PC-9 (cell line): ENCODE measurements around the gene OTUD7B. TPM values are rescaled to one million over a fixed set of nuclear protein-coding genes. Genes with fewer than 3 reads are reported as not detected.

Source experiments
- BruUV-seq: library from RNA; stranded (reverse); fragments of 400-500 nt; replicated peaks from 2 replicates; lab custom pipeline; 2021; lab: Mats Ljungman, UMichigan
- CTCF ChIA-PET: fragments of 300-600 bp; sonication (Branson Sonifier 250); formaldehyde crosslinking; loops from one replicate; lab custom pipeline; 2022; ENCODE audit warnings: antibody characterized with exemption; lab: Charles Lee
- POLR2A ChIA-PET: fragments of 300-600 bp; sonication (Branson Sonifier 250); formaldehyde crosslinking; loops from one replicate; lab custom pipeline; 2022; ENCODE audit warnings: antibody characterized with exemption; ENCODE audit not compliant: unreplicated experiment; lab: Charles Lee
- DNase-seq, 2 experiments: peaks; one replicate each; pipeline versions ENCODE4 v3.0.0 to v3.0.0-alpha.2; 2015 to 2022; ENCODE audit warnings: mixed read lengths in 1 of 2
- H2AFZ ChIP-seq: fragments of 200-600 bp; sonication (generic); 2 replicates; pipeline ENCODE4 v1.8.1; 2017; ENCODE audit warnings: antibody characterized with exemption
- H3F3A ChIP-seq: fragments of 200-600 bp; sonication (generic); 2 replicates; pipeline ENCODE4 v1.8.1; 2017; ENCODE audit warnings: antibody characterized with exemption, mild to moderate bottlenecking, low read depth; ENCODE audit not compliant: insufficient read depth
- H3K27ac ChIP-seq: fragments of 200-600 bp; sonication (generic); 2 replicates; pipeline ENCODE4 v1.6.1; 2016; ENCODE audit warnings: mixed run types
- H3K27me3 ChIP-seq: fragments of 200-600 bp; sonication (generic); 2 replicates; pipeline ENCODE4 v1.6.1; 2016; ENCODE audit warnings: low read depth, mixed run types; ENCODE audit not compliant: insufficient read depth
- H3K36me3 ChIP-seq: fragments of 200-600 bp; sonication (generic); 2 replicates; pipeline ENCODE4 v1.6.1; 2016; ENCODE audit warnings: low read depth, mixed run types
- H3K4me1 ChIP-seq: fragments of 200-600 bp; sonication (generic); replicated peaks from 2 replicates; pipeline ENCODE4 v1.6.1; 2016; ENCODE audit warnings: mixed run types; ENCODE audit not compliant: insufficient read depth
- H3K4me2 ChIP-seq: fragments of 200-600 bp; sonication (generic); 2 replicates; pipeline ENCODE4 v1.6.1; 2017; ENCODE audit warnings: mixed run types
- H3K4me3 ChIP-seq: fragments of 200-600 bp; sonication (generic); 2 replicates; pipeline ENCODE4 v1.6.1; 2016; ENCODE audit warnings: mixed run types
- H3K79me2 ChIP-seq: fragments of 200-600 bp; sonication (generic); 2 replicates; pipeline ENCODE4 v1.6.1; 2017; ENCODE audit warnings: low read depth, mixed run types
- H3K9me2 ChIP-seq: fragments of 200-600 bp; sonication (generic); 2 replicates; pipeline ENCODE4 v1.8.1; 2017; ENCODE audit warnings: mild to moderate bottlenecking; ENCODE audit not compliant: insufficient read depth
- H3K9me3 ChIP-seq: fragments of 200-600 bp; sonication (generic); 2 replicates; pipeline ENCODE4 v1.8.1; 2016; ENCODE audit warnings: low read depth; ENCODE audit not compliant: insufficient read depth
- H4K20me1 ChIP-seq: fragments of 200-600 bp; sonication (generic); 2 replicates; pipeline ENCODE4 v1.8.1; 2017; ENCODE audit not compliant: insufficient read depth
- EZH2 ChIP-seq: fragments of 200-600 bp; sonication (generic); IDR thresholded peaks from 2 replicates; pipeline ENCODE4 v1.8.0; 2017; ENCODE audit warnings: antibody characterized with exemption, low read depth
- intact Hi-C: fragments of 100-400 bp; cut with micrococcal nuclease; formaldehyde crosslinking; loops from one replicate; pipeline ENCODE4 v1.10.0; 2022; ENCODE audit not compliant: unreplicated experiment
- total RNA-seq: library from RNA; stranded (reverse); gene quantifications from 2 replicates; pipeline ENCODE4 v1.2.3, GENCODE V29; 2021
- TF ChIP-seq, protein P1 (sequence below): fragments of 200-600 bp; sonication (generic); conservative IDR thresholded peaks from 2 replicates; pipeline ENCODE4 v1.6.1; 2017; ENCODE audit warnings: mixed run types, antibody characterized with exemption, mild to moderate bottlenecking, moderate library complexity

The OTUD7B gene
- total RNA-seq, 1 experiment from 2014 or later, result 30.2 TPM

DNA sequence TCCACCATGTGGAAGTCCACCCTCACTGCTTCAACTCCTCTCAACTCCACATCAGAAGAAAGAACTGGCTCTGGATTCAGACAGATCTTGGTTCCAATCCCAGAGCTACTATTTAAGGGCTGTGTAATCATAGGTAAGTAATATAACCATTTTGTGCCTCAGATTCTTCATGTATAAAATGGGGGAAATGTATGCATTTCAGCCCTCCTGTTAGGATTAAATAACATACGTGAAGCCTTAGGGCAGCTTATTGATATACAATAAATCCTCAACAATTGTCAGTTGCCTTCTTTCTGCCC lies 23.3 kb downstream of the OTUD7B start:
- H4K20me1 ChIP-seq, result peaks cover 8% of the 10 kb centered on the region; the same call in 1 of the 2 replicates
- no peak for DNase-seq
- CTCF ChIA-PET, result no interaction called here
- H3K79me2 ChIP-seq, result peaks cover 71% of the 10 kb centered on the region
- BruUV-seq, result no TSS peak
- POLR2A ChIA-PET, result no interaction called here
- no peak overlapping the region for H2AFZ ChIP-seq
- H3K4me2 ChIP-seq, result no peak overlapping the region
- TF ChIP-seq EZH2, result no peak
- no peak overlapping the region for H3K4me3 ChIP-seq
- no peaks in the 10 kb centered on the region for H3K36me3 ChIP-seq
- no peaks in the 10 kb centered on the region for H3K4me1 ChIP-seq
- no peaks in the 10 kb centered on the region for H3K9me2 ChIP-seq
- 0 out of 2 replicates have a peak, but pooled peaks cover 5% of the 10 kb centered on the region for H3F3A ChIP-seq
- H3K27me3 ChIP-seq, result no peaks in the 10 kb centered on the region
- no peak overlapping the region for H3K27ac ChIP-seq
- intact Hi-C loops, result no loop called here
- H3K9me3 ChIP-seq, result no peaks in the 10 kb centered on the region

DNA sequence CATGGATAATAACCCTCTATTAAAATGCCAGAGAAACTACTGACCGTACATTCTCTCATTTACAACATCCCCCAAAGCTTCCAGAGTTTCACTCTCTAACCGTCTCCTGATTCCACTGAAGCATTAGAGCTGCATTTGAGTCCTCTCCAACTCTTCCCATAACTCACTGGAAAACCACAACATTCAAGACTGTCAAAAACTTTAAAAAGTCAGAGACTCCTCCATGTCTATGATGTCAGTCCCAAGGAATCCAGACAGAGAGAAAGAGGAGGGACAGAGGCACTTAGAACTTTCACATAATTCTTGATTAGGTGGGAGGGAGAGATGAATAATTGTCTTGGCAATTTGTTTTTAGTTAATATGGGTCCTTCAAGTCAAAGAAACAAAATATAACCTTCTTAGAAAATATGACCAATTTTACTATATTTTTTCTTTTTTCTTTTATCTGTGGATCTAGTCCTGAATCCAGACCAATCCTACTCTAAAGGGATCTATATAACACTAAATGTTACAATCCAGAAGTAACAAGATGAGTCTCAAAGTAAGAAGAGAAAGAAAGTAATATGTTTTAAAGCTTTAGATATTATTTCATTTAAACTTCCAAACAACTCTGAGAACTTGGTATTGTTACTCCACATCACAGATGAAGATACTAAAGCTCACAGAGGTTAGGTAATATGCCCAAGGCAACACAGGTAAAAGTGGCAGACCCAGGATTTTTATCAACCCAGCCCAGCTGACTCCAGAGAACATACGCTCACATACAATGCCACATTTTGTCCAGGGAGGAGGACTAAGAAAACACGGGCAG lies 23.8 kb downstream of the OTUD7B start:
- CTCF ChIA-PET, result interaction anchor here (0.7 kb wide), 1 partner anchor 77 kb away, joined by 5 read pairs; no protein-coding TSS in a partner anchor
- POLR2A ChIA-PET, result no interaction called here
- H3K4me1 ChIP-seq, result no peaks in the 10 kb centered on the region
- H3K9me3 ChIP-seq, result no peaks in the 10 kb centered on the region
- no peak overlapping the region for H2AFZ ChIP-seq
- TF ChIP-seq EZH2, result no peak
- TF ChIP-seq, protein P1, sequence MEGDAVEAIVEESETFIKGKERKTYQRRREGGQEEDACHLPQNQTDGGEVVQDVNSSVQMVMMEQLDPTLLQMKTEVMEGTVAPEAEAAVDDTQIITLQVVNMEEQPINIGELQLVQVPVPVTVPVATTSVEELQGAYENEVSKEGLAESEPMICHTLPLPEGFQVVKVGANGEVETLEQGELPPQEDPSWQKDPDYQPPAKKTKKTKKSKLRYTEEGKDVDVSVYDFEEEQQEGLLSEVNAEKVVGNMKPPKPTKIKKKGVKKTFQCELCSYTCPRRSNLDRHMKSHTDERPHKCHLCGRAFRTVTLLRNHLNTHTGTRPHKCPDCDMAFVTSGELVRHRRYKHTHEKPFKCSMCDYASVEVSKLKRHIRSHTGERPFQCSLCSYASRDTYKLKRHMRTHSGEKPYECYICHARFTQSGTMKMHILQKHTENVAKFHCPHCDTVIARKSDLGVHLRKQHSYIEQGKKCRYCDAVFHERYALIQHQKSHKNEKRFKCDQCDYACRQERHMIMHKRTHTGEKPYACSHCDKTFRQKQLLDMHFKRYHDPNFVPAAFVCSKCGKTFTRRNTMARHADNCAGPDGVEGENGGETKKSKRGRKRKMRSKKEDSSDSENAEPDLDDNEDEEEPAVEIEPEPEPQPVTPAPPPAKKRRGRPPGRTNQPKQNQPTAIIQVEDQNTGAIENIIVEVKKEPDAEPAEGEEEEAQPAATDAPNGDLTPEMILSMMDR, result no peak
- peaks cover 3% of the 10 kb centered on the region; the same call in 1 of the 2 replicates for H4K20me1 ChIP-seq
- no peak overlapping the region for H3K4me3 ChIP-seq
- no peak overlapping the region; the same call in 1 of the 2 replicates for H3K27ac ChIP-seq
- no peaks in the 10 kb centered on the region for H3K9me2 ChIP-seq
- no TSS peak for BruUV-seq
- no peak for DNase-seq
- H3K27me3 ChIP-seq, result no peaks in the 10 kb centered on the region
- peaks cover 65% of the 10 kb centered on the region for H3K79me2 ChIP-seq
- 0 out of 2 replicates have a peak, but pooled peaks cover 5% of the 10 kb centered on the region for H3F3A ChIP-seq
- no peak overlapping the region for H3K4me2 ChIP-seq
- no peaks in the 10 kb centered on the region for H3K36me3 ChIP-seq
- intact Hi-C loops, result no loop called here

DNA sequence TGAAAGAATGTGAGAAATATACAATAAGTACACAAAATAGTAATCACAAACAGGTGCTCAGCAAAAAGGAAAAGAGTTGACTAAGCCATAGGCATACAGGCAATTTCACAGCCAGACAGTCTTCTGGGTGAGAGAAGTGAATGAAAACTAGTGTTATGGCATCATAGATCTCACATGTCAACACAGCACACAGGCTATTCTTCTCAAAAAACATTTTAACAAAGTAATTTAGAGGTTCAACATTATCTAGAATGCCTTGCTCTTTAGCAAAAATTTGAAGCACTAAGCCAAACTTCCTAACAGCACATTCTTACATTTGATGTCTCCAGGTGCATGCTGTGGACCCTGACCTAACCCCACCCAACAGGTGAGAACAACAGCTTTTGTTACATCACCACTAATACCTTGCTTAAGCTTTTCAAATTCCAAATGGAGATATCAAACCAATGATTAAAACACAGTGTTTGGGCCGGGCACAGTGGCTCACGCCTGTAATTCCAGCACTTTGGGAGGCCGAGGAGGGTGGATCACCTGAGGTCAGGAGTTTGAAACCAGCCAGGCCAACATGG lies 30.5 kb downstream of the OTUD7B start:
- H3K27ac ChIP-seq, result peak overlapping the region; percentile 20; the same call in 1 of the 2 replicates
- no peaks in the 10 kb centered on the region for H3K9me2 ChIP-seq
- H3K79me2 ChIP-seq, result peaks cover 52% of the 10 kb centered on the region
- H3K27me3 ChIP-seq, result no peaks in the 10 kb centered on the region
- no TSS peak for BruUV-seq
- H3K4me3 ChIP-seq, result no peak overlapping the region
- H3K4me2 ChIP-seq, result no peak overlapping the region
- CTCF ChIA-PET, result no interaction called here
- intact Hi-C loops, result no loop called here
- POLR2A ChIA-PET, result no interaction called here
- peaks cover 6% of the 10 kb centered on the region; the same call in 1 of the 2 replicates for H3K36me3 ChIP-seq
- no peaks in the 10 kb centered on the region; the same call in 1 of the 2 replicates for H4K20me1 ChIP-seq
- H2AFZ ChIP-seq, result no peak overlapping the region
- H3F3A ChIP-seq, result peaks cover 5% of the 10 kb centered on the region; the same call in 1 of the 2 replicates
- TF ChIP-seq, protein P1, result no peak
- TF ChIP-seq EZH2, result no peak
- peaks cover 21% of the 10 kb centered on the region for H3K4me1 ChIP-seq
- no peak for DNase-seq
- H3K9me3 ChIP-seq, result no peaks in the 10 kb centered on the region
